Activated naive CD4-positive, alpha-beta T cell treated with anti-CD3 and anti-CD28 coated beads, Interleukin-2, amount 50 U/mL, for 24 hours (primary cell): Measurements from ENCODE around the gene TOMM70.
"Not testable (repeated sequence)": the region's sequence is repeated elsewhere in the genome, so short reads cannot be mapped to it uniquely, and the experiment has no call there.

Experiments
- H3K27ac Mint-ChIP-seq: one replicate; pipeline ENCODE4 v1.8.0; 2021; ENCODE audit warnings: mild to moderate bottlenecking, mixed read lengths
- H3K27me3 Mint-ChIP-seq: one replicate; pipeline ENCODE4 v1.8.0; 2021; ENCODE audit warnings: mixed read lengths
- H3K36me3 Mint-ChIP-seq: one replicate; pipeline ENCODE4 v1.8.0; 2021; ENCODE audit warnings: mixed read lengths
- H3K4me1 Mint-ChIP-seq: one replicate; pipeline ENCODE4 v1.8.0; 2021; ENCODE audit warnings: mixed read lengths
- H3K4me3 Mint-ChIP-seq: one replicate; pipeline ENCODE4 v1.8.0; 2021; ENCODE audit warnings: mild to moderate bottlenecking, mixed read lengths
- H3K9me3 Mint-ChIP-seq: one replicate; pipeline ENCODE4 v1.8.0; 2021; ENCODE audit warnings: mixed read lengths

TOMM70 gene

DNA sequence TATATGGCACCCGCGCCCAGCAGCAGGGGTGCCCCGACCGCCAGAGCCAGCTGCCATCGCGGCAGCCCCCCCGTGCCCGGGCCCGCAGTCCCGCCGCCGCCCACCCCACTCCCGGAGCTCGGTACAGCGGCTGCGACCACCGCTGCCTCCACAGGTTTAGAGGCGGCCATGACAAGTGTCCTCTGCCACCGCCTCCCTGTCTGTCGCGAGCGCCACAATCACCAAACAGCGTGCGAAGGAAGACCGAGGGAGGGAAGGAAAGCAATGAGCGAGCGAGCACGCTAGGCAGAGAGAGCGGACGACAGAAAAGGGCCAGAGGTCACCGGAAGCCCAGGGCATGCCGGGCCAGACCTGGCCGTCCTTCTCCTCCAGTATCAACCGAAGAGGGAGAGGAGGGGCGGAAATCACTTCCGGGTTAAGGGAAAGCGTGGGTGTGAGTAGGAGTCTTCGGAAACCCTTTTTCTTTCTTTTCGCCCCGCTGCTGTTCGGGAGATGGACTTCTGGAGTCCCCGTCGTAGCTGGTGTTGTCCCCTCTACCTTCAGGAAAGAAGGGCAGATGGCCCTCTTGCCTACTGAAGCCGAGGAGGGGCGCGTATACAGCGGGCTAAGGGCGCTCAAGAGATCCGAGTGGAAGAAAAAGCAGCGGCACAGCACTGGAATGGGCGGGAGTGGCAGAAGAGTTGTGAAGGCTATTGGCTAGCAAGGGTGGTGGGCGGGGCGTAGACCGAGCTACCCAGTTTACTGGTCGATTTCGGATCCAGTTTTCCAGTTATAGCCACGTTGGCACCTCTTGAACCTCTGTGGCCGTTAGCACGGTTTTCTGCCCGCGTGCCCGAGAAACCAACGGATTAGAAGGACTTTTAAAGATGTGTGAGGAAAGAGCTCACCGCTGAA lies at the start of gene TOMM70, which contains the start of gene LNP1:
Gene TOMM70 (minus strand): TSS at position 310 of the 894 bp plus-strand sequence. CDS start 140 bp downstream, at position 170.
Gene LNP1 (plus strand): TSS at position 760 of the 894 bp plus-strand sequence. CDS start 28,191 bp downstream, outside the sequence.
- H3K9me3 Mint-ChIP-seq, result no peaks in the 10 kb centered on the region
- peak within 1 kb of the TSS; percentile 95 for H3K4me3 Mint-ChIP-seq
- peaks cover 76% of the 10 kb centered on the region for H3K4me1 Mint-ChIP-seq
- peaks cover 8% of the 10 kb centered on the region for H3K36me3 Mint-ChIP-seq
- peak within 1 kb of the TSS; percentile 97 for H3K27ac Mint-ChIP-seq
- H3K27me3 Mint-ChIP-seq, result no peaks in the 10 kb centered on the region

DNA sequence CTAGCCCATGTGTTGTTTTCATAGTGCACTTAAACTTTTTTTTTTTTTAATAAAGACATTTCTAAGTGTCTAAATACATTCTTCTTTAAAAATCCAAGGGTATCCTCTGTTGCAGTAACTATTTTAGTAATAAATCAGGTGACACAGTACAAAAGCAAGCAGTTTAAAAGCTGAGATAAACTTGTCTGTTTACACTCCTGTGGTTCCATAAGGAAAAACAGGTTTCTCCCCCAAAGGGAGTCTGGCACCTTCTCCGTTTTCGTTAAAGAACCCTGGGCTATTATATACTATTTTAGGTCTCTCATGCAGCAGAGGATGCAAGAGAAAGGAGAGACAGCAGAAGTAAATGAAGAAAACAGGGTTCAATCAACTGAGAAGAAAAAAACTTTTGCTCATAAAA lies 48.3 kb upstream of the TOMM70 start:
- Mint-ChIP-seq H3K4me1 (no peaks in the 10 kb centered on the region), H3K36me3 (no peaks in the 10 kb centered on the region), H3K27ac (no peak overlapping the region), H3K27me3 (no peaks in the 10 kb centered on the region), H3K4me3 (no peak overlapping the region), H3K9me3 (no peaks in the 10 kb centered on the region)

DNA sequence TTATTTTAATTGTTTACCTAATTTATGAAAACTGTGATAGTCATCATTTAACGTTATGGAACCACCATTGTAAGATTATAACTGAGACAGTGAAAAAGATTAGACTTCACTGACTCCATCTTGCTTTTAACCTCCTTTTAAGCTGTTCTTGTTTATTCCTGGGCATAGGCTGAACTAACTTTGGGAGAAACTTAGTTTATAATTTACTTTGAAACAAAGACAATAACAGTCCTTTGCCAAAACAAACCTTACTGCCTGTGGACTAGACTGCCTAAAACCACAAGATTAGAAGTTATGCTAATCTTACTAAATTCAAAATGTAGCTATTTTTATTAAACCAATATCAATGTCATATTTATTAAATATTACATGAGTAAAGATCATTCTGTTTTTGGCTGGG lies 47.2 kb upstream of the TOMM70 start:
- Mint-ChIP-seq H3K4me1 (no peaks in the 10 kb centered on the region), H3K9me3 (no peaks in the 10 kb centered on the region), H3K27me3 (no peaks in the 10 kb centered on the region), H3K36me3 (no peaks in the 10 kb centered on the region), H3K27ac (no peak overlapping the region), H3K4me3 (no peak overlapping the region)

DNA sequence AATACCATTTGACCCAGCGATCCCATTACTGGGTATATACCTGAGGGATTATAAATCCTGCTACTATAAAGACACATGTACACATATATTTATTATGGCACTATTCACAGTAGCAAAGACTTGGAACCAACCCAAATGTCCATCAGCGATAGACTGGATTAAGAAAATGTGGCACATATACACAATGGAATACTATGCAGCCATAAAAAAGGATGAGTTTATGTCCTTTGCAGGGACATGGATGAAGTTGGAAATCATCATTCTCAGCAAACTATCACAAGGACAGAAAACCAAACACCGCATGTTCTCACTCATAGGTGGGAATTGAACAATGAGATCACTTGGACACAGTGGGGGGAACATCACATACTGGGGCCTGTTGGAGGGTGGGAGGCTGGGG lies 46.2 kb upstream of the TOMM70 start:
- not testable (repeated sequence) for H3K27ac Mint-ChIP-seq, H3K27me3 Mint-ChIP-seq, H3K36me3 Mint-ChIP-seq, H3K4me3 Mint-ChIP-seq, H3K4me1 Mint-ChIP-seq, H3K9me3 Mint-ChIP-seq

DNA sequence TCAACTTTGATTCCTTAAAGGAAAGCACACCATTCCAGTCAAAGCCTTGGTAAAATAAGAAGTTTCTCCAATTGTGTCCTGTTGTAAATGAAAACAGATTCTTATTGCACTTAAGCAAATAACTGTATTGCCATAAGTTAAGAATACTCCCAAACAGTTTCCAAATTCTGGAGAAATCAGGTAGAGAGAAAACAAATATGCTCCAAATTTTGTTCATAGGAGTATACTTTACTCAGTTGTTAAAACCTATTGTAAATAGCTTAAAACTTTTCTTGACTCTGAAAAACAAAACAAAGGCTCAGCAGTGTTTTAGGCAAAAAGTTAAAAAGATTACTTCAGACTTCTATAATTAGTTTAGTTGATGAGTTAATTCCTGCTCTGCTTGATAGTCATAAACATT lies 42.8 kb upstream of the TOMM70 start:
- no peak overlapping the region for H3K27ac Mint-ChIP-seq
- H3K9me3 Mint-ChIP-seq, result no peaks in the 10 kb centered on the region
- H3K4me1 Mint-ChIP-seq, result peaks cover 9% of the 10 kb centered on the region
- H3K4me3 Mint-ChIP-seq, result no peak overlapping the region
- H3K36me3 Mint-ChIP-seq, result no peaks in the 10 kb centered on the region
- H3K27me3 Mint-ChIP-seq, result no peaks in the 10 kb centered on the region

DNA sequence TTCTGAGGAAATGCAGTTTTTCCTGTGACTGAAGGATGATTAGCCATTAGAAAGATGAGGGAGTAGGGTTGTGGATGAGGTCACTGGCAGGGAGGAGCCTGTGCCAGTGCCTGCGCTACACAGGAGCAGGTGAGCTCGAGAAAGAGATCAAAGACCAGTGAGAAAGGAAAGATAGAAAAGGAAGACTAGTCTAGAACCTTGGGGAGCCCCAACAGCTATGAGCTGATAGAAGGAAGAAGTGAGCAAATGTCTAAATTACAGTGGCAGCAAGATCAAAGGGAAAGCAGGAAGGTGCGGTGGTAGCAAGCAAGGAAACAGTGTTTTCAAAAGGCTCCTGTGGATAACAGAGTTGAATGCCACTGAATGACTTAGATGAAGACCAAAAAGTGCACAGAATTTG lies 40.0 kb upstream of the TOMM70 start:
- Mint-ChIP-seq H3K9me3 (no peaks in the 10 kb centered on the region), H3K27ac (peak overlapping the region; percentile 32)

DNA sequence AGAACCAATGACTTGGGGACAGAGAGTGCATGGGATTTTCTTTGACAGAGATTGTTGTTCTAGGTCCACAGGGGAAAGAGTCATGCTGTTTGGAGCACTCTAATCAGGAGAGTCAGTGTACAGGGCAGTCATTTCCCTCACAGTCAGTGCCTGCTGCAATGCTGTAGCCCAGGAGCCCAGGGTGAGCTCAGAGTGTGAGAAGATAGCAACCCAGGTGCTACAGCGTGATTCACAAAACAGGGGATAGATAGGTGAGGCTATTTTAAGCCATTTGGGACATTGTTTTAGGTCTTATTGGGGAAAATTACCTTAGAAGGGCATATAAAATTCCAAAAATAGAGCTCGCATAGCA lies 37.7 kb upstream of the TOMM70 start:
- H3K4me1 Mint-ChIP-seq, result peaks cover 9% of the 10 kb centered on the region
- H3K9me3 Mint-ChIP-seq, result no peaks in the 10 kb centered on the region
- peaks cover 2% of the 10 kb centered on the region for H3K36me3 Mint-ChIP-seq
- H3K27me3 Mint-ChIP-seq, result no peaks in the 10 kb centered on the region
- no peak overlapping the region for H3K27ac Mint-ChIP-seq
- no peak overlapping the region for H3K4me3 Mint-ChIP-seq

More for the DNA sequence above, 40.0 kb upstream of the TOMM70 start:
- Mint-ChIP-seq H3K4me3 (peak overlapping the region; percentile 6), H3K36me3 (no peaks in the 10 kb centered on the region), H3K27me3 (no peaks in the 10 kb centered on the region), H3K4me1 (peaks cover 9% of the 10 kb centered on the region)

DNA sequence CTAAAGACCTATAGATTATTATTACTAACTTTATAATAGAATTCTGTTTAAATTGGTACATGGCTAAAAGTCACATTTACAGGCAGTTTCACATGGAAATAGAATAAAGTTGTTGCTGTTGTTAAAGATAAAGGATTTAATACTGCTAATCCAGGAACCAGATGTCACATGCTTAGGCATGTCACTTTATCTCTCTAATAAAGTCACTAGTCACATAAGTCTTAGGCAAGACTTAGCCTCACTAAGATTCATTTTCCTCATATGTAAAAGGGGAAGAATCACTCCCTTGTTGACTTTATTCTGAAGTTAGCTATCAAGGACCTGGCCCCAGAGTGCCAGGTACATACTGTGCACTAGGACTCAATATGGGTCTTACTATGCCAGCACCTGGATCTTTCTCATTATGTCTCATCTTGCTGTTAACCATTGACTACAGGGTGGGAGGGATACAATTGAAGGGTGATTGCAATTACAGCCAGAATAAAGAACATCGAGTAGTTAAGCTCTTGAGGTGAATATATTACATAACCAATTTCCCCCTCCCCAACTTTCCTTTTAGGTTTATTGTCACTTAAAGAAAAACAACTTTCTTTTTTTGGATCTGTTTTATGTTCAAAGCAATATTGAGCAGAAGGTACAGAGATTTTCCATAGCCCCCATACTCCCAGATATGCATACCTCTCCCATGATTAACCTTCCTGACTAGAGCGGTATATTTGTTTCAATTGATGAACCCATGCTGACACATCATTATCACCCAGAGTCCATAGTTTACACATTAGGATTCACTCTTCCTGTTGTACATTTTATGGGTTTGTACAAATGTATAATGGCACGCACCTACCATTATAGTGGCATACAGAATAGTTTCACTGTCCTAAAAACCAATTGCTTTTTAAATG lies 37.1 kb upstream of the TOMM70 start:
- Mint-ChIP-seq H3K27me3 (no peaks in the 10 kb centered on the region), H3K4me1 (peaks cover 9% of the 10 kb centered on the region), H3K4me3 (no peak overlapping the region), H3K9me3 (no peaks in the 10 kb centered on the region), H3K36me3 (peaks cover 2% of the 10 kb centered on the region), H3K27ac (no peak overlapping the region)

DNA sequence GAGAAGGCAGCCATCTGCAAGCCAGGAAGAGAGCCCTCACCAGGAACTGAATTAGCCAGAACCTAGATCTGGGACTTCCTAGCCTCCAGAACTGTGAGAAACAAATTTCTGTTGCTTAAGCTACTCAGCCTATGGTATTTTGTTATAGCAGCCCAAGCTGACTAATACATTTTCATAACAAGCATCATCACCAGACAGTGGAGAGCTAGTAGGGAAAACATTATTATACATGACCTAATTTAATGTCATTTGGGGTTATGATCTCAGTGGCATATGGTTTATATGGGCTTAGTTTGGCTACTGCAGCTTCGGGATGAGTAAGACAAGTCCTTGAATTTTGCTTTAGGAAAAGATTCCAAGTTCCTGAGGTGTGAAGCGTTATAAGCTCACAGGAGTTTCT lies 36.1 kb upstream of the TOMM70 start:
- Mint-ChIP-seq H3K27me3 (no peaks in the 10 kb centered on the region), H3K4me3 (no peak overlapping the region), H3K36me3 (peaks cover 2% of the 10 kb centered on the region), H3K27ac (no peak overlapping the region), H3K4me1 (peaks cover 9% of the 10 kb centered on the region), H3K9me3 (no peaks in the 10 kb centered on the region)

DNA sequence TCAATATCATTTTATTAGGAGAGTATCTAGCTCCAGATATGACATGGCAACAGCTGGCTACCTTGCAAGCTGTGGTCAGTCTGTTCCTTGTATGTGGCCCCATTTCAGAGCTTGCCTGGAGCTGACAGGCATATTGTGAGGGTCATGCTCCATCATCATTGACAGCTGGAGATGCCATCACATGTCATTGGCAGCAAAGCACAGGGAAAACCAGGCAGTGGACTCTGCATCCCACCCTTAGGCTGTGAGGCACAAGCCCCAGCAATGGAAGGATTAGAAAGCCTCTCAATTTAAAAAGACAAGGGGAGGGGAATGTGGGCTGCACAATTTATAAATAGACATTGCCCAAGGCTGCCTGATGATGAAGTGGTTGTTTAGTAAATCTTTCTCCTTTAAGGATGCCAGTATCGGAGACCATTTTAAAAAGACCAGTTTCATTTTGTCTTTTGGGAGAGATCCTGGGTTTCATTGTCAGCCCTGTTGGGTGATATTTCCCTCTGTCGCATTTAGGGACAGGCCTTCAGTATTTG lies 28.4 kb upstream of the TOMM70 start:
- Mint-ChIP-seq H3K9me3 (no peaks in the 10 kb centered on the region), H3K4me1 (no peaks in the 10 kb centered on the region), H3K27ac (peak overlapping the region; percentile 14), H3K36me3 (no peaks in the 10 kb centered on the region), H3K27me3 (peaks cover 3% of the 10 kb centered on the region), H3K4me3 (no peak overlapping the region)

DNA sequence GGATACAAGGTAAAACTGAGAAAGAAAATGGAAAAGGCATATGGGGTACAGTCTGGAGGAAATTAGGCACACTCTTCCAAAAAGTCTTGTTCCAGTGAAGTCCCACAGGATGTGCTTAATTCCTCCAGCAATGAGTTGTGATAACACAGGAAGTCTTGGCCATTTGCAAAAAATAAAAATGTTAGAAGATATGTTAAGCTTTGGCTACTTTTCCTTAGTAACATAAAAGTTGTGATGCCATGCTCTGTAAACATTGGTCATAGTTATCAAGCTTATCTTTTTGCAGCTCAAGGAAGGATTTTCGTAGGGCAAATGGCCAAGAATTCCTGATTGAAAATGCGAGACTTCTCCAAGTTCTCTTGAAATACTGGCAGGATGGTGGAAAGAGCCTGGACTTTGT lies 26.8 kb upstream of the TOMM70 start:
- Mint-ChIP-seq H3K27me3 (peaks cover 6% of the 10 kb centered on the region), H3K27ac (no peak overlapping the region), H3K4me1 (no peaks in the 10 kb centered on the region), H3K9me3 (no peaks in the 10 kb centered on the region), H3K4me3 (no peak overlapping the region), H3K36me3 (no peaks in the 10 kb centered on the region)

DNA sequence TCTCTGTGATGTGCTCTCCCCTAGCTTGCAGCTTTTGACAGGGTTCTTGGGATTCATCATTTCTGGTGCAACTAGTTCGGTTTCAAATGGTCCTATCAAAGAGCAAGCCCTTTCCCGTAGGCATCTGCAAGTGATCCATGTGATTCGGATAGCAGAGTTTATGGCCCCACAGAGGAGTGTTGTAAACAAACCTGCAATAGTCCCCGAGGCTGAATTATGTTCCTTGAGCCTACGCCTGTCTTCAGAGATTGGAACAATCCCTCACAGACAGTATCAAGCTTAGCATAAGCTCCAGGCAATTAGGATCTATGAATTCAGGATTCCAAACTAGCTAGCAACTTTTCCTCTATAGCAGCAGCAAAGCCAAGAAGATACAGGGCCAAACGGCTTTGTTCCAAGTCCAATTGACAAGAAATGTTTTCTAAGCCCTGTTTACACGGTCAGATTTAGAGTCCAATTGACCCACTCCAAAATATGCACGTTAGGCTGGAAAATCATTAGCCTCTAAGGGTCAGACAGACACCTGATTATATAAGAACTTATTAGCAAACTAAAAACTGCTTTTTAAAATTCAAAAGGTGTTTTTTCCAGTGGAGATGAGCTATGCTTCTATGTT lies 25.3 kb upstream of the TOMM70 start:
- Mint-ChIP-seq H3K27me3 (peaks cover 6% of the 10 kb centered on the region), H3K36me3 (no peaks in the 10 kb centered on the region), H3K4me1 (no peaks in the 10 kb centered on the region)

DNA sequence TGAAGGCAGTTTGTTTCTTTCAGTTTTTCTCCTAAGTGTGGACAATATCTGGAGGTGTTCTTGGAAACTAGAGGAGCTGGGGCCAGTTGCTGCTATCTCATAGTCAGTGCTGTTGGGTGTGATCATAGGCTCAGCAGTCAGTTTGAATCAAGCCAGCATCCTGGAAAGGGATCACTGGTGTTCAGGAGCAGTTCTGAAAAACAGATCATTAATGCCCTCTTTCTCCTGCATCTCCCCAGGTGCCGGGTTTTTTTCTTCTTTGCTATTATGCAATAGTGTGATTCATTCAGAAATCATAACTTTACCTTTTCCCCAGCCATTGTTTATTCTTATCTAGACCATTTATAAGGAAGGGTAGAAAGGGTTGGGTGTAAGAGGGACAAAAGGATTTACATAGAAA lies 24.4 kb upstream of the TOMM70 start:
- Mint-ChIP-seq H3K9me3 (no peaks in the 10 kb centered on the region), H3K4me1 (no peaks in the 10 kb centered on the region), H3K36me3 (no peaks in the 10 kb centered on the region), H3K27ac (no peak overlapping the region), H3K27me3 (peaks cover 6% of the 10 kb centered on the region), H3K4me3 (no peak overlapping the region)

More for the DNA sequence above, 25.3 kb upstream of the TOMM70 start:
- no peaks in the 10 kb centered on the region for H3K9me3 Mint-ChIP-seq
- H3K4me3 Mint-ChIP-seq, result no peak overlapping the region
- no peak overlapping the region for H3K27ac Mint-ChIP-seq

DNA sequence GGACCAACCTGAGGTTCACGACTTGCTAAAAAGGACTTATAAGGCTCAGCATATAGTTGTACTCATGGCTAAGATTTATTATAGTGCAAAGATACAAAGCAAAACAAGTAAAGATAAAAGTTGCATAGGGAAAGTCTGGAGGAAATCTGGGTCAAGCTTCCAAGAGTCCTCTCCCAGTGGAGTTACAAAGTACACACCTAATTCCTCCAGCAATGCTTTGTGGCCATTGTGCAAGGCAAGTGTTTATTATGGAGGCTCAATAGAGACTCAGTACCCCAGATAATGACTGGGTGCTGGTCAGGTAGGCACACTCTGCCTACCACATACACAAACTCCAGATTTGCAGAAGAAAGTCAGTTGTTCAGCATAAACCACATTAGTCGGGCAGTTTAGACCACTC lies 23.4 kb upstream of the TOMM70 start:
- H3K36me3 Mint-ChIP-seq, result no peaks in the 10 kb centered on the region
- H3K9me3 Mint-ChIP-seq, result no peaks in the 10 kb centered on the region
- peaks cover 6% of the 10 kb centered on the region for H3K27me3 Mint-ChIP-seq
- no peak overlapping the region for H3K27ac Mint-ChIP-seq
- H3K4me1 Mint-ChIP-seq, result no peaks in the 10 kb centered on the region
- H3K4me3 Mint-ChIP-seq, result no peak overlapping the region

DNA sequence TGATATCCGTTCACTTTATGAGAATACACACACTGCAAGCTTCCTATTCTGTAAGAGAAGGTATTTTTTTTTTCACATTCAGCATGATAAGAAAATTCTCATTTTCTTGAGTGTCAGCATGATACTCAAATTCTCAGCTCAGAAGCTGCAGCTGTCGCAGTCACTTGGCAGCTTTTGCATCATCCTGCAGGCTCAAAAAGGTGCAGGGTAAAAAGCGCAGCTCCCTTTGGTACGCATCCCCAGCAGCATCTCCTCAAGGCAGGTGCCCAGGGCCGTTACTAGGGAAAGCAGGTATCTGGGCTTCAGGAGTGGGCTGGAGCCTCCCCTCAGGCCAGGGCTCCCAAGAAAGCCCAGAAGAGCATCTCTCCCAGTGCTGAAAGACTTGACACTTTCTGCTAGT lies 22.7 kb upstream of the TOMM70 start:
- Mint-ChIP-seq H3K4me3 (no peak overlapping the region), H3K9me3 (no peaks in the 10 kb centered on the region), H3K4me1 (no peaks in the 10 kb centered on the region)

More for the DNA sequence above, 22.7 kb upstream of the TOMM70 start:
- H3K36me3 Mint-ChIP-seq, result no peaks in the 10 kb centered on the region
- peaks cover 6% of the 10 kb centered on the region for H3K27me3 Mint-ChIP-seq
- no peak overlapping the region for H3K27ac Mint-ChIP-seq
